Parathyroid adenoma (tissue), 2 donors: ENCODE data around the gene SLC6A16.

Experiments used
- H2AFZ ChIP-seq: fragments of 300-600 bp; sonication (generic); one replicate; pipeline ENCODE4 v1.7.0; 2017; ENCODE audit warnings: antibody characterized with exemption, mild to moderate bottlenecking
- H3K27ac ChIP-seq: fragments of 300-600 bp; sonication (generic); one replicate; pipeline ENCODE4 v1.7.0; 2017
- H3K27me3 ChIP-seq: fragments of 300-600 bp; sonication (generic); one replicate; pipeline ENCODE4 v1.7.0; 2017; ENCODE audit warnings: low read length; ENCODE audit not compliant: control insufficient read depth, insufficient read depth
- H3K36me3 ChIP-seq: fragments of 300-600 bp; sonication (generic); one replicate; pipeline ENCODE4 v1.7.0; 2017; ENCODE audit warnings: low read length; ENCODE audit not compliant: control insufficient read depth, insufficient read depth
- H3K4me1 ChIP-seq: fragments of 300-600 bp; sonication (generic); one replicate; pipeline ENCODE4 v1.7.0; 2017; ENCODE audit warnings: control low read depth
- H3K4me2 ChIP-seq: fragments of 300-600 bp; sonication (generic); one replicate; pipeline ENCODE4 v1.7.0; 2017; ENCODE audit warnings: low read length
- H3K4me3 ChIP-seq: fragments of 300-600 bp; sonication (generic); one replicate; pipeline ENCODE4 v1.7.0; 2017; ENCODE audit warnings: low read depth, low read length
- H3K79me2 ChIP-seq: fragments of 300-600 bp; sonication (generic); one replicate; pipeline ENCODE4 v1.7.0; 2017; ENCODE audit warnings: control low read depth
- H3K9ac ChIP-seq: fragments of 300-600 bp; sonication (generic); one replicate; pipeline ENCODE4 v1.7.0; 2017; ENCODE audit warnings: mild to moderate bottlenecking
- H3K9me3 ChIP-seq: fragments of 300-600 bp; sonication (generic); one replicate; pipeline ENCODE4 v1.7.0; 2017; ENCODE audit warnings: low read length; ENCODE audit not compliant: control insufficient read depth
- CTCF ChIP-seq: fragments of 300-600 bp; sonication (generic); IDR thresholded peaks from one replicate; pipeline ENCODE4 v1.7.0; 2017; ENCODE audit warnings: antibody characterized with exemption, mild to moderate bottlenecking
- donor health status: primary hyperparathyroidism.

SLC6A16 gene

DNA sequence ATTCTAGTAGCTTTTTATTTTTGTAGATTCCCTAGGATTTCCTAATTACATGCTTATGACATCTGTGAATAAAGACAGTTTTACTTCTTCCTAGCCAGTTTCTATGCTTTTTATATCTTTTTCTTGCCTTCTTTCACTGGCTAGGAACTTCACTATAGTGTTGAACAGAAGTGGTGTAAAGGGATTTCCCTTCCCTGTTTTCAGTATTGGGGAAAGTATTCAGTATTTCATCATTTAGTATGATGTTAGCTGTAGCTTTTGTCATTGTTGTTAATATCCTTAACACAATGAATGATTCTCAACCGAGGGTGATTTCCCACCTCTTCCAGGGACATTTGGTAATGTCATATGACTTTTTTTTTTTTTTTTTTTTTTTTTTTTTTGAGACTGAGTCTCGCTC lies 77.3 kb downstream of the SLC6A16 start:
- H3K27me3 ChIP-seq, result no peaks in the 10 kb centered on the region
- H3K9me3 ChIP-seq, result no peaks in the 10 kb centered on the region
- no peak for TF ChIP-seq CTCF
- no peak overlapping the region for H3K4me2 ChIP-seq
- H3K4me1 ChIP-seq, result no peaks in the 10 kb centered on the region
- H3K4me3 ChIP-seq, result no peak overlapping the region
- H3K79me2 ChIP-seq, result no peaks in the 10 kb centered on the region
- no peak overlapping the region for H2AFZ ChIP-seq
- no peak overlapping the region for H3K27ac ChIP-seq
- no peak overlapping the region for H3K9ac ChIP-seq
- no peaks in the 10 kb centered on the region for H3K36me3 ChIP-seq

DNA sequence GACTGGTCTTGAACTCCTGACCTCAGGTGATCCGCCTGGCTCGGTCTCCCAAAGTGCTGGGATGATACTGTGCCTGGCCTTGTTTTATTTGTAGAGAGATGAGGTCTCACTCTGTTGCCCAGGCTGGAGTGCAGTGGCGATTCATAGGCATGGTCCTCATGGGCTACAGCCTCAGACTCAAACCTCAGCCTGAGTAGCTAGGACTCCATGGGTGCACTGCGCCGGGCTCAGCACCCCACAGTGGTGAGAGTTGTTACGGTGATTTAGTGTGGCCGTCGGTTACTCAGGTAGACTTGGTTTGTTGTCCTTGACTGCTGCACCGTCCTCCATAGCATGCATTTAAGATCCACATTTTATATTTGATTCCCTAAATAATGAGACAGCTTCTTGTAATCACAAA lies 80.7 kb downstream of the SLC6A16 start:
- no peak overlapping the region for H3K27ac ChIP-seq
- H2AFZ ChIP-seq, result no peak overlapping the region
- no peak overlapping the region for H3K4me2 ChIP-seq
- H3K4me1 ChIP-seq, result no peaks in the 10 kb centered on the region
- no peak overlapping the region for H3K4me3 ChIP-seq
- H3K9me3 ChIP-seq, result no peaks in the 10 kb centered on the region
- TF ChIP-seq CTCF, result no peak
- no peaks in the 10 kb centered on the region for H3K36me3 ChIP-seq
- no peak overlapping the region for H3K9ac ChIP-seq
- H3K27me3 ChIP-seq, result no peaks in the 10 kb centered on the region
- H3K79me2 ChIP-seq, result no peaks in the 10 kb centered on the region

DNA sequence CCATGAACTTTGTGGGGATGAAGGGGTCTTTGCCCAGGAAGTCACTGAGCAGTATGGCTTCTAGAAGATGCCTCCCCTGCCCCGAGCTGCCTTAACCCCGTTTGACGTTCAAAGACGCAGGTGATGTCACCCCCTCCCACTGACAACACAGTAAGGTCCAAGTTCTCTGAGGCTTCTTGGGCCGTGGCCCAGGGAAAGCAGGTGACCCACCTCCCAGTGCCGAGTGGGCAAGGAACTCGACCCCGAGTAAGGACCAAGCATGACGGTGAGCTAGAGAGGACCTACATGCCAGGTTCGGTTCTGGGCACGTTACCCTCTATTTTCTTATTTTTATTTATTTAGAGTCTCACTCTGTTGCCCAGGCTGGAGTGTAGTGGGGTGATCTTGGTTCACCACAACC lies 81.3 kb downstream of the SLC6A16 start:
- no peaks in the 10 kb centered on the region for H3K36me3 ChIP-seq
- no peak overlapping the region for H3K9ac ChIP-seq
- no peaks in the 10 kb centered on the region for H3K27me3 ChIP-seq
- no peaks in the 10 kb centered on the region for H3K4me1 ChIP-seq
- no peak for TF ChIP-seq CTCF
- H3K4me3 ChIP-seq, result no peak overlapping the region
- H3K4me2 ChIP-seq, result no peak overlapping the region
- no peak overlapping the region for H2AFZ ChIP-seq
- no peaks in the 10 kb centered on the region for H3K9me3 ChIP-seq
- H3K79me2 ChIP-seq, result no peaks in the 10 kb centered on the region
- no peak overlapping the region for H3K27ac ChIP-seq

DNA sequence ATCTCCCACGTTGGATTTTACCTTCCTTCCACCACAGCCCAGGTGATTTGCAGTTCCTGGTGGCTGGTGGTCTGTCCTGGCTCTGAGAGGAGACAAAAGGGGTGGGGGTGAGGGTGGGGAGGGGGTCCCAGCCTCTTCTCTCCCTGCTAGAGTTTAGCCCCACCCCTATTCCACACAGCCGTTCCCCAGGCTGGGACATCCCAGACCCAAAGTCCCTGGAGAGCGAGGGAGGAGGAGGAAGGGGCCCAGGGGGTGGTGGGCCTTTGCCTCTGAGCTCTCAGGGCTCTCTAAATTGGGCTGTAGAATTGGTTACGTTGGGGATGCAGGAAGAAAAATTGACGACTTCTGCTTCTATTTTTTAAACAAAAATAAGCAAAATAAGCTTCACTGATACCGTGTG lies 81.9 kb downstream of the SLC6A16 start:
- no peak overlapping the region for H2AFZ ChIP-seq
- no peaks in the 10 kb centered on the region for H3K27me3 ChIP-seq
- TF ChIP-seq CTCF, result no peak
- no peak overlapping the region for H3K4me2 ChIP-seq
- H3K36me3 ChIP-seq, result no peaks in the 10 kb centered on the region
- H3K9me3 ChIP-seq, result no peaks in the 10 kb centered on the region
- H3K79me2 ChIP-seq, result no peaks in the 10 kb centered on the region
- H3K4me1 ChIP-seq, result no peaks in the 10 kb centered on the region
- H3K4me3 ChIP-seq, result no peak overlapping the region
- H3K27ac ChIP-seq, result no peak overlapping the region
- H3K9ac ChIP-seq, result no peak overlapping the region

- no peak for TF ChIP-seq CTCF
- Histone ChIP-seq H3K36me3 (no peaks in the 10 kb centered on the region), H3K4me2 (no peak overlapping the region), H3K79me2 (no peaks in the 10 kb centered on the region), H3K4me3 (no peak overlapping the region), H3K27me3 (no peaks in the 10 kb centered on the region), H3K9me3 (no peaks in the 10 kb centered on the region), H3K27ac (no peak overlapping the region), H3K4me1 (no peaks in the 10 kb centered on the region), H2AFZ (no peak overlapping the region), H3K9ac (no peak overlapping the region)
Measured at GRCh38 chr19:49241769-49242168, 83.2 kb downstream of the SLC6A16 start.
